ENCODE results near the gene IMPA2.
A peak's percentile ranks its signal among the peaks of the same experiment; 100 is the strongest.

IMPA2 gene

DNA sequence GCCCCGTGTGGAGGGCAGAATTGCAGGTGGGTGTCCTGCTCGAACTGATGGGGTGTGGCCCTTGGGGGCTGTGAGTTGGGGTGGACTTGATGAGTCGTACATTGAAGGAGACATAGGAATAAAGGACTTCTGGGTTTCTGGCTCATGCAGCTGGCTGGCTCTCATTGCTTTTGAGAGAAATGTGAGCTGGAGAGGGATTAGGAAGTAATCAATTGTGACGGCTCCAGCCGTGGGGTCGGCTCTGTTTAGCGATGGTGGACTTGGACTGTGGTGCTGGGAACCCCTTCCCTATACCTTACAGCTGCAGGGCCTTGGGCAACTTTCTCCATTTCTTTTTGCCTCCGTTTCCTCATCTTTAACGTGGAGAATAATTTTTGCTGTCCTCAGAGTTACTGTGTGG lies 9.2 kb downstream of the IMPA2 start:
- DNase-seq, result no peak

DNA sequence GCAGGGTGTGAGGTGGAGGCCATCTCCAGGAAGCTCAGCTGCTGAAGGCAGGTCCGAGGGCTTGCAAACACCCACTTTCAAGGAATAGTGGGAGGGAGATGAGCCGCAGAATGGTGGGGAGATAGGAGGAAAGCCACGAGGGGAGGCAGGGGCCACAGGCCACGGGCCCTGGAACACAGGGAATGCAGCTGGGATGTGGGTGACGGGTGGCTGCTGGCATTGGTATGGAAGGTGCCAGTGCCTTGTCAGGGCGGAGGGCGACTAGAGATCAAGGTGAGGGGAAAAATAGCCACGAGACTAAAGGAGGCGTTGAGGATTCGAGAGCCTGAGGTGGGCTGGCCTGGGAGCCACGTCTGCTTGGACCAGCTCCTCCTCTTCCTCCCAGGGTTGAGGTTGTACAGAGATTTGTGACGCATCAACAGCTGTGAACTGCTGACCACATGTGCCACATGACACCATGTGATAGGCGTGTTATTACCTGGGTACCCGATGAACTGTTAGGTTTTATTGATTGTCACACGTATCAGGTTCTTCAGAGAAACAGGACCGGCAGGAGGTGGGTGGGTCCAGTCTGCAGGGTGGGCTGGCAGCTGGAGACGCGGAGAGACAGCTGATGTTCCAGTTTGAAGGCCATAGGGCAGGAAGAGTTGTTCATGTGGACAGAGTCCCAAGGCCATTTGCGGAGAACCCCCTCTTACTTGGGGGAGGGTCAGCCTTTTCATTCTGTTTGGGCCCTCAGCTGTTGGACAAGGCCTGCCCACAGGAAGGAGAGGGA lies 9.9 kb downstream of the IMPA2 start:
- no peak for DNase-seq

DNA sequence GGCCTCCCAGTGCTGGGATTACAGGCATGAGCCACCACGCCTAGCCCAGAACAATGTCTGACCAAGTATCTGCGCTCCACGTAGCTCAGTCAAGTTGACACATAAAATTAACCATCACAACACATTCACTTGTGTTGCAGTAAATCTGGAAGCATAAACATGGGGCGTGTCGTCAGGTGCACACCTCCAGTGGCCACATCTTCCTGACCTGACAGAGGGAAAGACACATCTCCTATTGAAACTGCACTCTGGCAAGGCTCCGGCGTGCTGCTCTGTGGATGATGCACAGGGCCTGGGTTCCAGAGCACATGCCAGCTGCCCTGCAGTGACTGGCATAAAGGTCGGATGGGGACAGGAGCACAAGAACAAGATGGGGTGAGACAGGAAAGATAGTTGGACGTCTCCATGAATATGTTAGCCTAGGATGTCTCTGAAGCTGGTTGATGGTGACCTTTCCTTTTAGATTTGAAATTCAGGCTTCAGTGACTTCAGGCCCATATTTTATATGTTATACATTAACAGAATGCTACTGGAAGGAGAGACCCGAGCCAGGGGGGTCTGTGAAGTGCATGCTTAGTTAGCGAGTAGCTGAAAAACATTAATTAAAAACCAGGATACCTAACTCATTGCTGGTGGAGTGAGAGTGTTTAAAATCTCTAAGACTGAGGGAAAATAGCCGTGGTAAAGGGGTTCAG lies 10.9 kb downstream of the IMPA2 start:
- DNase-seq, result no peak

DNA sequence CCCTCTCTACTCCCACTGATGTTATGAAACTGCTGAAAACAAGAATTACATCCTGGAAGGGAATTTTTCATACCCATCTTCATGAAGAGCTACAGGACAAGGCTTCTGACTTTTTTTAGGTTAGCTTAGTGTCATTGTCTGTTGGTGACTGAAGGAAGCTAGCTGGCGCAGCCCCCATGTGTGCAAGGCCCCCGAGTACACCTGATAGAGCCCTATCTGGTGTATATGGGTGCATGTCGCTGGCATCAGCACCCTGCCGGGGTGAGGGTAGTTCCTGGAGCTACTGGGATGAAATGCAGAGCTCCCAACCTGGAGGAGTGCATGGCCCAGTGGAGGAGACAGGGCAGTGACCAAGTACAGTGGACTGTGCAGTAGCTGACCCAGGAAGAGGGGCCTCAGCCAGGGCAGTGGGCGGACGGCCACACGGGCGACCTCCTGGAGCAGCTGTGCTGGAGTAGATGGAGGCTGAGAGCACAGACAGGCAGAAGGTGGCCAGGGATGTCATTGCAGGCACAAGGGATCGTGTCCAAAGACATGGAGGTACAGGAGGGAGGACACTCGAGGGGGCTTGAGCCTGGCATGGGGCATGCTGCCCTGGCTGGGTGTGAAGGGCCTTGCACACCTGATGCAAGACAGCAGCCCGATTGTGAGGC lies 12.1 kb downstream of the IMPA2 start:
- no peak for DNase-seq

DNA sequence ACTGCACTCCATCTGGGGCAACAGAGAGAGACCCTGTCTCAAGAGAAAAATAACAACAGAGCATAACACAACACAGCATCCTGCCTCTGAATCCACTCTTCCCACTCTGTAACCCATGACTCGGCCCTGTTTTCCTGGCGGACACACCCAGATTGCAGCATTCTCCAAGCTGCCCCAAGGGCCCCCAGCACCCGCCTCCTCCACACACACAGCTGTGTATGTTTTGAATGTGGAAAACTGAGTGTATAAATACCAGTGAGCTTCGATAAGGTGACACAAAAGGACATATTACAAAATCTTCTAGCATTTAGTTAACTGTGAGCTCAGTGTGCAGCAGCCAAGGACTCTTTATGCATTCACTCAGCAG lies 13.0 kb downstream of the IMPA2 start:
- no peak for DNase-seq

DNA sequence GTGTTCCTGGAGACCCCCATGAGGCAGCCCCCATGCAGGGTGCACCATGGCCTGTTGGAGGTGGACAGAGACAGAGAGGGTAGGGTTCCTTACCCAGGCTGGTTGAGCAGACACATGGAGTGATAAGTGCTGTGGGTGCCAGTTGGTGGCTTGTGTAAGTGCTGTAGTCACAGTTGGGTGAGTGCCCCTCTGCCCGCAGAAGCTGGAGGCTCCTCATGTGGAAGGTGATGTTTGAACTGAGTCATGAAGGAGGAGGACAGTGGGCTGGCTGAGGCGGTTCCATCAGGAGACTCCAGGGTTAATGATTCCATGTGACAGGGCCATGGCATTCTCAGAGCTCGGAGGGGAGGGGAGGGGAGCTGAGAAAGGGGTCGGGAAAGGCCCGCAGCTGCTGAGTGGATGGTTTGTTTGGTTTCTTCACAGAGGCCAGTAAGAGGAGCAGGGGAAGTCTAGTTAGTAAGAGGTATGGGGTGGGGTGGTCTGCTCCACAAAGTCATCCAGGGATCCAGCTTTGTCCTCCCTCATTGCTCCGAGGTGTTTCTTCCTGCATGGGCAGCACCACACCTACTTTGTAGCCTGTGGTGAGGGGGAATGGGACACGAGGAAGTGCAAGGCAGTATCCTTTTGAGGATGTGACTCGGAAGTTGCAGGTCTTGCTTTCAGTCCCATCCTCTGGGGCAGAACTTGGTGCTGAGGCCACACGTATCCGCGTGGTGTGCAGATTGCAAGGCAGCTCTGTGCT lies 13.6 kb downstream of the IMPA2 start:
- no peak for DNase-seq

DNA sequence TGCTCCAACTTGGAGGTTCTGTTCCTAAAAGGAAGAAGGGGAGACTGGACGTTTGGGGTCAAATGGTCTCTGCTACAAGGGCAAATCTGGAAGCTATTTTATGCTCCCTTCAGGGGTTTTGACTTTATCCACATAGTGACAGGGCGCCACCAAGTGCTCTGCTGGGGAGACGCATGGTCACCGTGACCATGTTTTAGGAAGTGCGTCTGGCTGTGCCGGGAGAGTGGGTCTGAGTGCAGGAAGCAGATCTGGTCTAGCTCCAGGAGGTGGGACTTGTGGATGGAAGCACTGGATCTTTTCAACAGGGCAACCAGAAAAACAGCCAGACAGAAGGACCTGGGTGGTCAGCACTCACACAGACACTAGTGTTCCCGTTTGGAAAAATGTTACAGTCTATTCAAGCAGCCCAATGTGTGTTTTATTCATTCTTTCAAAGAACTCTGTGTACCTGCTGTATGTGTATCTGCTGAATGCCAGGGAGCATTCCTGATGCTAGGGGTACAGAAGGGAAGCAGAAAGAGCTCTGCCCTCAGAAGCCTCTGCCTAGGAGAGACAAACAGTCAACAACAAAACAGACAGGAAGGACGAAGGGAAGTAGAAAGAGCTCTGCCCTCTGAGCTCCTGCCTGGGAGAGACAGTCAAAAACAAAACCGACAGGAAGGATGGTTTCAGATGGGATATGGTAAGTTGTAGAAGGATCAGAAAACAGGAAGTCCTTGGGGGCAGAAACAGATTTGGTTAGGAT lies 14.3 kb downstream of the IMPA2 start:
- DNase-seq, result peak in 9 of 14 donors; percentile 11 to 54 (median 24)

DNA sequence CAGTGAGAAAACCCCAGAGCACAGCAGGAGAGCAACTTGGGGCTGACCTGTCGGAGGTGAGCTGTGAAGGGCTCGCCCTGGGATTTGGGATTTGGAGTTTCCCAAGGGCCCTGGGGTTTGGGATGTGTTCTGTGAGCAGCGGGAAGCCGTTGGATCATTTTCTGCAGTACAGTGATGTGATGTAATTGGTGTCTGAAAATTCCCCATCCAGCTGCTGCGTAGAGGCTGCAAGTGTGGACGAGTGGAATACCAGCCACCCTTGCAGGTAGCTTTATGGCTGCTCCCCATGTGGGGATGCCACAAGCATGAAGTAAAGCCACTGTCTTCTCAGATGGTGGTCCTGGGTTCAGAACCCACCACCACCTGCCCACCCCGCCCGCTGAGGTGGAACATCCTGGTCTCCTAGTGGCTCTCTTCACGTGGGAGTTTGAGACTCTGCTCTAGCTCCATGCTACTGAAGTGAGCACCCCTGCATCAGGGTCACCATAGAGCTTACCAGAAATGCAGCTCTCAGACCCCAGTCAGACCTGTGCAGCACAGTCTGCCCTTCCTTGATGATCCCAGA lies 15.0 kb downstream of the IMPA2 start:
- DNase-seq, result no peak

DNA sequence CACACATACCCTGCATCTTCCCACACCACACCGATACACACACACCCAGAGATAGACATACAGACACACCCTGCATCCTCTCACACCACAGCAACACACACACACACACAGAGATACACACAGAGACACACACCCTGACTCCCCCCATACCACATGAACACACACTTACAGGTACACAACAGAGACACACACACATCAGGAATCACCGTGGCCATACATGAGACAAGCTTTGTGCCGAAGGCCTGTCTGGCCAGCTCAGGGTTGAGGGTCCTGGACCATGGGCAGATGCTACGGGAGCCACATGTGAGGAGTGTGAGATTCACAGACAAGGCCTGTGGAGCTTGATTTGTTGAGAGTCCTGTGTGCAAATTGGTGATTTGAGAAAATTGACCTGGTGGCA lies 15.6 kb downstream of the IMPA2 start:
- DNase-seq, result no peak

DNA sequence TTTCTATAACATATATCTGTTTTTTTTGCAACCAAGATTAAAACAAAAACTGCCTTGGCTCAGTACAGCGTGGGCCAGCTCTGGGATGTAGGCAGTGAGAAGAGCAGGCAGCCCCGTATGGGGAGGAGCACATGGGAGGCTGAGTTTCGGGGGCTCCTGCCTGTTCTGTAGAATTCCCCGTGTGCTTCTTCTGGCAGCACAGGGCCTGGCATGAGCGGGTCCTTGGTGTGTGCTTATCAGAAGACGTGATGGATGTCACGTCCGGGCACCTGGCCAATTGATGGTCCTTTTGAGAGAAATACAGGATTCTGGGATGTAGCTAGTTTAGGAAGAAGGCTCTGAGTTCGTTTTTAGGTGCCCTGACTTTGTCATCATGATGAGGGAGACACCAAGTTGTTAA lies 16.2 kb downstream of the IMPA2 start:
- no peak for DNase-seq

DNA sequence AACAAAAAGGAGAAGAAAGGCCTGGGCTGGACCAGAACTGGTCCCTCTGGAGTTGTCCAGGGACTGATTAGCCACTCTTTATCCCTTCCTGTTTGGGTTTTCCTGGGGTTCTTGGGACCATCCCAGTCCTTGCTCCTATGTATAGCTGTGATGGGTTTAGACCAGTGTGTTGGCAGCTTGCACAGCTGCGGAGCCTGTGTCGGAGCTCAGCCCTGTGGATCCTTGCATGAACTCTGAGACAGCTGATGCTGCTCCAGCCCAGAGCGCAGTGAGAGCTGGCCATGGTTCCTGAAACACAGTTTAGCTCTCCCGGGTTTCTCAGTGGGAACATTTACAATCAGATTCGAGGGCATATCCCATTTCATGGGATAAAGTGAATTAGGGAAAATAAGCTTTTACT lies 16.9 kb downstream of the IMPA2 start:
- no peak for DNase-seq

DNA sequence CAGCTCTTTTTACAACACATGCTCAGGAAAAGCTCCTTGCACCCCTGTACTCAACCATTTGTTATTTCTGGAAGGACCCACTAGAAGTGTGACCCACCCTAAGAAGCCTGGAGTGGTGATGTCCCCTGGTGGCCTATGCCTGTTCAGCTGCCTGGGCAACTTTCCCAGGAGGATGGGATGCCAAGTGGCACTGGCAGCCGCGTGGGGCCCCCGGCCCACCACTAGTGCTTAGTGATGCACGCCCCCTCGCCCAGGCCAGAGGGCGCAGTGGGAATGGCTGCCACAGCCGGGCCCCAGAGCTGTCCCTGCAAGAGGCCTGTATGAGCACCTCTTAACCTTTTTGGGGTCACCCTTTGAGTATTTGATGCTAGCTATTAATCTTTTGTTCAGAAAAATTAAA lies 18.1 kb downstream of the IMPA2 start:
- peak in 1 of 14 donors; percentile 13 for DNase-seq

DNA sequence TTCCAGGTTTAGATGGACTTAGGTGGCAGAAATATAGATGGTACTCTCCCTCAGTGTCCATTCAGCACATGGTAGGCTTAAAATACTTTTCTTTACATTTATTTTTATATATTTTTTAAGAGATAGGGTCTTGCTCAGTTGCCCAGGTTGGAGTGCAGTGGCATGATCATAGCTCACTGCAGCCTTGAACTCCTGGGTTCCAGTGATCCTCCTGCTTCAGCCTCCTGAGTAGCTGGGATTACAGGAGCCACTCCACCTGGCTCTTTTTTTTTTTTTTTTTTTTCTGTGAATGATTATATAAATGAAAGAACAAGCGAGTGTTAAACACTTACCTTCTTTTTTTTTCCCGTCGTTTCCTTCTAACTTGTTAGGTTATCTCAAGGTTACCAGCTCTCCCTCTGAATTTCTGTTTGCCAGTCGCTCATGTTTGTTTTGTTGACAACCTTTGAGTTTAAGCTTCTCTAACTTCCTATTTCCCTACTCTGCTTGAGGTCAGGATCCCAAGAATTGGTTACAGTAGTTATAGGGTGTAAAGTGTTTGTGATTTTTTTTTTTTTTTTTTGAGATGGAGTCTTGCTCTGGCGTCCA lies 18.9 kb downstream of the IMPA2 start:
- DNase-seq, result no peak

DNA sequence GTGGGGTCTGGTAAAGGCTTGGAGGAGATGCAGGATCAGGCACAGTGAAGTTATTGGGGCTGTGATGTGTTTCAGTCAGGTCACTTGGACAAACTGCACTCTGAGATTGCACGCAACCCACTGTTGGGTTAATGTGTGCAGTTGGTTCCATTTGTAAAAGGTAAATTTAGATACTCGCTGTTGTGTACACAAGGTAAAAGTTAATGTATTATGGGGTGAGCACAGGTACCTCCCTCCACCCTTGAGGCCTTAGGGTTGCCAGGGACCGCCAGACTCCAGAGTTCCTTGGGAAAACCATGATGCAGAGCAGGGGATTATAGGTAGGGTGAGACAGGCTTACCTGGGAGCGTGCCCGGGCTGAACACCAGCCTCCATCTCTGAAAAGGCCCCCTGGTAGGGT lies 20.1 kb downstream of the IMPA2 start:
- DNase-seq, result no peak

DNA sequence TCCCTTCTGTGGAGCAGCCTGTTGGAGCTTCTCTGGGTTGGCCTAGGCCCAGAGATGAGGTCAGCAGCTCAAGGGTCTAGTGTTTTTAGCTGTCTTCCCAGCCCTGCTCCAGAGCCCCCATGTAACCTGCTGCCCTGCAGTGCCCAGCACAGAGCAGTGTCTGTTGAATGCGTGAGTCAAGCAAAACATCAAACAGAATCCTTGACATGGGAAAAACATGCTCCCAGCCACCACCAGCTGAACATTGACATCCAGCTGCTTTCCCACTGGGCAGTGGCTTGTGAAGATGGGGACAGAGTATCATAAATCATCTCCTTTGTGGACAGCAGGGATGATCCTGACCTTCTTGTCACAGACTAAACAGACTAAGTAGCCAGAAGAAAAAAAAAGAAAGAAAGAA lies 22.6 kb downstream of the IMPA2 start:
- DNase-seq, result no peak

DNA sequence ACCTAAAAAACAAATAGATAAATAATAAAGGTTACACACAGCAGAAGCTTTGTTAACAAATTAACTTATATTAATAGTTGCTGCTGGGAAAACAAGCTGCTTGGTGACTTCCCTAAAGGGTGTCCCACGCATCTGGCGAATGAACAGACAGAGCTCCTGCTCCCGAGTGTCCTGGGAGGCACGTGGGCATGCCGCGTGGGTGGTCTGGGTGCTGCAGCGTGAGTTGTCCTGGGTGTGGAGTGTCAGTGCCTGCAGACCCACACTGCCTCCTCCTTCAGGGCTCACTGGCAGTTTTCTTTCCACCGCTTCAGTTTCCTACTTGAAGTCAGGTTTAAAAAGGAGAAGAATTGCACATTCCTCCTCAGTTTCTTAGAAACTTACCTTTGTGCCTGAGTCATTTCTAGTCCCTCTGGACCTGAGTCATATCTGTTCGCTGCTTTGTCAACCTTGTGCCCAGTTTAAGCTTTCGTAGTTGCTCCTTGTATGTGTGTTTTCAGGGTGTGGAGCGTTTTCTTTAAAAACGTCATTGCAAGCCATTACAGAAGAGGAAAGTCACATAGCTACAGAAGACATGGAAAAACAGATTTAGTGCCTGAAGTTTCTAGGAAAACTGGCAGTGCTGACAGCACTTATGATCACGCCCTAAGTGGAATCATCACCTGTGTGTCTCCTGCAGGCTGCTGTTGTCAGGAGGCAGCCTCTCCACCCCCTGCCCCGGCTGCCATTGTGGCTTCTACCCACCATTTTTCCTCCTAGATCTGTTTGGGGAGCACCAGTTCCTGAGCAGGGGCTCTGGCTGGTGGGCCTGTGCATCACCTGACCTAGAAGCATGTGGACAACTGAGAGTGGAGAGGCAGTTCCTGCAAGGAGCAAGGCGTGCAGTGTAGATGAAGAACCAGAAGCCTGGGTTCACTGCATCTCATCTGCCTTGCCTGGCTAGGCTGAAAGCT lies 24.5 kb downstream of the IMPA2 start:
- DNase-seq, result peak in 1 of 14 donors; percentile 10

DNA sequence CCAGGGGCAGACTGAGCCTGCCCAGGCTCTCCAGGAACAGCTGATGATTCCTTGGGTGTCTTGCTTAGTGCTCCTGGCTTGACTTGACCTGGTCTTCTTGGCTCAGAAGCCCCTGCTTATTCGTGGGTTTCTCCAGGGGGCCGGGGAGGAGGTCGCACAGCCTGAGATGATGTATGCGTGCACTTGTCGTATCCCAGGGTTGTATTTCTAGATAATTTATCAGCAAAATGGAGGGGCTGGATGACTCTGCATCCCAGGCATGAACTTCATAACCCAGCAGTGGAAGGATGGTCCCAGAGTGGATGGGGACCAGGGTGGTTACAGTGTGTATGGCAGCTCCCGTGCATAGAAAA lies 25.2 kb downstream of the IMPA2 start:
- no peak for DNase-seq

DNA sequence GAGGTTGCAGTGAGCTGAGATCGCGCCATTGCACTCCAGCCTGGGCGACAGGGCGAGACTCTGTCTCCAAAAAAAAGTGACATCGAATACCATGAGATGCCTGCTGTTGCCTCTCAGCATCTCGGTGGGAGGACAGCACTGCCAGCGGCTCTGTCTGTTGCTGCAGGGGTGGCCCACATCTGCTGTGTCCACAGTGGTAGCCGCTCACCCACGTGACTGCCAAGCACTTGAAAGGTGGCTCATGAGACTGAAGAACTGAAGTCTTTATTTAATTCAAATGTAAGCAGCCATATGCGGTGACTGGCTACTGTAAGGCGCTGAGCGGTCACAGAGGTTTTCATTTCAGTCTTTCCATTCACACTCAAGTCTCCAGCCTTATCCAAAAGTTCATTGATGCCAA lies 25.8 kb downstream of the IMPA2 start:
- DNase-seq, result no peak

DNA sequence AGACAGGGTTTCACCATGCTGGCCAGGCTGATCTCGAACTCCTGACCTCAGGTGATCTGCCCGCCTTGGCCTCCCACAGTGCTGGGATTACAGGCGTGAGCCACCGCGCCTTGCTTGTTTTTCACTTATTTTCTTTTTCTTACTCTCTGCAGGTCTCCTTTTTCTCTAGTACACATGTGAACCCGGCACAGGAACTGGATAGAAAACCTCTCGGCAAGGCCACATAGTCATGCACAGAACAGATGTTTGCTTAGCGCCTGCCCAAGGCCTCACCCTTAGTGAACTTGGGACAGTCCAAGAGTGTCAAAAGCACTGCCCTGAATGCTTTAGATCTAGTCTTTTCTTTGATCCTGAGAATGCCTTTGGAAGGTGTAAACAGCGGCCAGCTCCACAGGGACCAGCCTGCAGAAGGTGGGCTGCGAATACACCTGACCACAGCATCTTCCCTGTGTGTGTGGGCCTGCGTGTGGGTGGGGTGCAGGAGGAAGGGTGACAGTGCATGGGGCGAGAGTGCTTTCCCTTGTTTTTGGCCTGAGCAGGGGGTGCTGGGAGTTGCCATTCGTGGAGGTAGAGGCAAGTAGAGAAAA lies 27.0 kb downstream of the IMPA2 start:
- no peak for DNase-seq
